WTC11 (cell line): ENCODE results near the gene BCL11A.

Experiments
- CTCF ChIP-seq: fragments of 200-600 bp; IDR thresholded peaks from 2 replicates; pipeline ENCODE4 v1.8.0; 2022; ENCODE audit warnings: antibody characterized with exemption
- JUN ChIP-seq: sonication (generic); formaldehyde crosslinking; IDR thresholded peaks from 2 replicates; pipeline ENCODE4 v1.8.0; 2023; ENCODE audit warnings: mild to moderate bottlenecking, missing genetic modification reagents
- NR2C2 ChIP-seq: sonication (generic); formaldehyde crosslinking; IDR thresholded peaks from 2 replicates; pipeline ENCODE4 v1.8.0; 2022; ENCODE audit warnings: mild to moderate bottlenecking, missing genetic modification reagents
- SMAD3 ChIP-seq: sonication (generic); formaldehyde crosslinking; IDR thresholded peaks from 2 replicates; pipeline ENCODE4 v1.8.0; 2022; ENCODE audit warnings: missing genetic modification reagents, mild to moderate bottlenecking, borderline replicate concordance
- TEAD4 ChIP-seq: sonication (generic); formaldehyde crosslinking; IDR thresholded peaks from 2 replicates; pipeline ENCODE4 v1.8.0; 2022; ENCODE audit warnings: mild to moderate bottlenecking, missing genetic modification reagents
- ZNF138 ChIP-seq: sonication (generic); formaldehyde crosslinking; conservative IDR thresholded peaks from 2 replicates; pipeline ENCODE4 v1.8.1; 2022; ENCODE audit warnings: mild to moderate bottlenecking, moderate library complexity, missing genetic modification reagents

GRCh38 chr2:60512641-60513040 lies 40.8 kb downstream of the BCL11A start:
- TF ChIP-seq CTCF (no peak), JUN (CRISPR knock-in tag) (no peak), SMAD3 (CRISPR knock-in tag) (no peak), ZNF138 (no peak), TEAD4 (no peak), NR2C2 (CRISPR knock-in tag) (no peak)
